ENCODE measurements around the gene PAX3.

PAX3 gene

DNA sequence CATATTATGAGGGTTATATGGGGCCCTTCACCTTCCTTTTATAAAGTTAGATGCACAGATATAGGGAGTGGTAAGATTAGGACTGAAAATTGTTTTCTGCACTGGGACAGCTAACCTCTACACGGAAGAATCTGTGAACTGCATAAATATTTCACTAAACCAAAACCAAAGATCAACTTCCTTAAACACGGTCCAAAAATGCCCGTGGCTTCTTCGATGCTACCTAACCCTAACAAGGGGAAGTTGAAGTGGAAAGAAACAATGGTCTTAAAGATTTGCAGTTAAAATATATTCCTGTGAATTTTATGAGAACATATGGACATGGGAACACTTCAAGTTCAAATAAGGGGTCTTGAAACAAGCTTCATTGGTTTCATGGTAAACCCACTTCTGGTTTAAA lies 33.3 kb upstream of the PAX3 start:
- Histone ChIP-seq H3K79me2 (ENCODE audit: low read length) (no peaks in the 10 kb centered on the region), H3K36me3 (replicated peaks; ENCODE audit: insufficient read depth, low read length) (no peaks in the 10 kb centered on the region), H3K9ac (ENCODE audit: low read length) (no peak overlapping the region), H3K9me2 (replicated peaks; ENCODE audit: insufficient read depth, low read length) (no peaks in the 10 kb centered on the region), H2AFZ (ENCODE audit: low read length) (no peak overlapping the region), H3K9me3 (replicated peaks; ENCODE audit: insufficient read depth, low read length) (no peaks in the 10 kb centered on the region), H4K20me1 (ENCODE audit: insufficient read depth, low read length) (no peaks in the 10 kb centered on the region), H3F3A (ENCODE audit: insufficient read depth, low read length) (no peaks in the 10 kb centered on the region), H3K4me3 (ENCODE audit: low read length) (no peak overlapping the region), H3K4me1 (ENCODE audit: low read length) (no peaks in the 10 kb centered on the region), H3K4me2 (ENCODE audit: low read depth, low read length) (no peak overlapping the region), H3K27ac (ENCODE audit: low read length) (no peak overlapping the region), H3K27me3 (replicated peaks; ENCODE audit: insufficient read depth, low read length) (no peaks in the 10 kb centered on the region)
- no peak for TF ChIP-seq EZH2 (optimal IDR thresholded peaks at IDR 0.05; ENCODE audit: low read depth, low read length)
- TF ChIP-seq, protein P1, sequence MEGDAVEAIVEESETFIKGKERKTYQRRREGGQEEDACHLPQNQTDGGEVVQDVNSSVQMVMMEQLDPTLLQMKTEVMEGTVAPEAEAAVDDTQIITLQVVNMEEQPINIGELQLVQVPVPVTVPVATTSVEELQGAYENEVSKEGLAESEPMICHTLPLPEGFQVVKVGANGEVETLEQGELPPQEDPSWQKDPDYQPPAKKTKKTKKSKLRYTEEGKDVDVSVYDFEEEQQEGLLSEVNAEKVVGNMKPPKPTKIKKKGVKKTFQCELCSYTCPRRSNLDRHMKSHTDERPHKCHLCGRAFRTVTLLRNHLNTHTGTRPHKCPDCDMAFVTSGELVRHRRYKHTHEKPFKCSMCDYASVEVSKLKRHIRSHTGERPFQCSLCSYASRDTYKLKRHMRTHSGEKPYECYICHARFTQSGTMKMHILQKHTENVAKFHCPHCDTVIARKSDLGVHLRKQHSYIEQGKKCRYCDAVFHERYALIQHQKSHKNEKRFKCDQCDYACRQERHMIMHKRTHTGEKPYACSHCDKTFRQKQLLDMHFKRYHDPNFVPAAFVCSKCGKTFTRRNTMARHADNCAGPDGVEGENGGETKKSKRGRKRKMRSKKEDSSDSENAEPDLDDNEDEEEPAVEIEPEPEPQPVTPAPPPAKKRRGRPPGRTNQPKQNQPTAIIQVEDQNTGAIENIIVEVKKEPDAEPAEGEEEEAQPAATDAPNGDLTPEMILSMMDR (IDR thresholded peaks at IDR 0.05; ENCODE audit: low read length): no peak
- no peak for TF ChIP-seq EZH2phosphoT487 (IDR thresholded peaks at IDR 0.05; ENCODE audit: low read length)
- no peak for DNase-seq

DNA sequence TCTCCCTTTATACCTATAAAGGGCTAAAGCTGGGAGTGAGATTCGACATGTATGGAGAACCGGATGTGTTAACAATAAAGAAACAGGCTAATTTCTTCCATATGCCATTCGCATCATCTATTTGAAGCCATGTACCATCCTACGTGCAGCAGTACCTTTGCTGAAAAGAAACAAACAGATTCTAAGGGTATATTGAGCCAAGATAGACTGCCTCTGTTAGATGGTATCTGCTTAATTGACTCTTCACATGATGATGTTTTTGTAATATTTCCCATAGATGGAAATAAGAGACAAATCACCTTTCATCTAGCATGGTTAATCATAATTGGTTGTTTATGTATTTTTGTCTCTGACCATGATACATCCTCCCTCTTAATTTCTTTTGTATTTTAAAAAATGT lies 32.1 kb upstream of the PAX3 start:
- Histone ChIP-seq H3K9ac (ENCODE audit: low read length) (no peak overlapping the region), H3K9me2 (replicated peaks; ENCODE audit: insufficient read depth, low read length) (no peaks in the 10 kb centered on the region), H3K27me3 (replicated peaks; ENCODE audit: insufficient read depth, low read length) (no peaks in the 10 kb centered on the region), H3K9me3 (replicated peaks; ENCODE audit: insufficient read depth, low read length) (no peaks in the 10 kb centered on the region), H3K4me2 (ENCODE audit: low read depth, low read length) (no peak overlapping the region), H3K4me3 (ENCODE audit: low read length) (no peak overlapping the region), H4K20me1 (ENCODE audit: insufficient read depth, low read length) (no peaks in the 10 kb centered on the region), H3K4me1 (ENCODE audit: low read length) (no peaks in the 10 kb centered on the region), H3F3A (ENCODE audit: insufficient read depth, low read length) (no peaks in the 10 kb centered on the region), H3K79me2 (ENCODE audit: low read length) (no peaks in the 10 kb centered on the region), H3K36me3 (replicated peaks; ENCODE audit: insufficient read depth, low read length) (no peaks in the 10 kb centered on the region), H2AFZ (ENCODE audit: low read length) (no peak overlapping the region), H3K27ac (ENCODE audit: low read length) (no peak overlapping the region)
- DNase-seq: no peak
- TF ChIP-seq, protein P1 (IDR thresholded peaks at IDR 0.05; ENCODE audit: low read length): no peak
- no peak for TF ChIP-seq EZH2 (optimal IDR thresholded peaks at IDR 0.05; ENCODE audit: low read depth, low read length)
- no peak for TF ChIP-seq EZH2phosphoT487 (IDR thresholded peaks at IDR 0.05; ENCODE audit: low read length)

DNA sequence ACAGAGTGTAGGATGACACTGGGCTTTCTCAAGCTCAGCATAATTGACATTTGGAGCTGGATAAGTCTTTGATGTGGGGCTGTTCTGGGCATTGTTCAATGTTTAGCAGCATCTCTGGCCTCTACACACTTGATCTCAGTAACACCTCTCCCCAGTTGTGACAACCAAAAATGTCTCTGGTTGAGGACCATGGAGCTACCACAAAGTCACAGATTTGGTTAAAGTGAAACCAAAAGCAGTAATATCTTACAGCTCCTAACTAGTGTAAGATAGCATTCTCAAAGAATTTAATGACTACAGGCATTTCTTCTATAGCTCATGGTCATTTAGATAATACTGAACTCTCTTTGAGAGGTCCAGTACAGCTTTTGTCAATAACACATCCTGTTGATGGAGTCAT lies 23.4 kb upstream of the PAX3 start:
- Histone ChIP-seq H3K9ac (ENCODE audit: low read length) (no peak overlapping the region), H3K4me1 (ENCODE audit: low read length) (no peaks in the 10 kb centered on the region), H3K4me3 (ENCODE audit: low read length) (no peak overlapping the region), H3K36me3 (replicated peaks; ENCODE audit: insufficient read depth, low read length) (no peaks in the 10 kb centered on the region), H3F3A (ENCODE audit: insufficient read depth, low read length) (no peaks in the 10 kb centered on the region), H4K20me1 (ENCODE audit: insufficient read depth, low read length) (no peaks in the 10 kb centered on the region), H3K9me3 (replicated peaks; ENCODE audit: insufficient read depth, low read length) (no peaks in the 10 kb centered on the region), H3K4me2 (ENCODE audit: low read depth, low read length) (peak overlapping the region; percentile 22; the same call in 1 of the 2 replicates), H3K27ac (ENCODE audit: low read length) (no peak overlapping the region), H3K27me3 (replicated peaks; ENCODE audit: insufficient read depth, low read length) (no peaks in the 10 kb centered on the region), H2AFZ (ENCODE audit: low read length) (peak overlapping the region; percentile 23; the same call in 1 of the 2 replicates), H3K9me2 (replicated peaks; ENCODE audit: insufficient read depth, low read length) (no peaks in the 10 kb centered on the region), H3K79me2 (ENCODE audit: low read length) (no peaks in the 10 kb centered on the region)
- peak; percentile 53 for DNase-seq
- TF ChIP-seq EZH2phosphoT487 (IDR thresholded peaks at IDR 0.05; ENCODE audit: low read length): no peak
- TF ChIP-seq, protein P1 (IDR thresholded peaks at IDR 0.05; ENCODE audit: low read length): no peak

Measured in MM.1S (cell line).